GM18873 (cell line): Measurements from ENCODE around the gene KAT14.
A peak's percentile ranks its signal among the peaks of the same experiment; 100 is the strongest.
"Not testable (repeated sequence)": the region's sequence is repeated elsewhere in the genome, so short reads cannot be mapped to it uniquely, and the experiment has no call there.

Experiments used
- ATAC-seq: cut with Tn5 transposase; IDR thresholded peaks from one replicate; pipeline ENCODE4 v1.9.1; 2021; ENCODE audit warnings: mild to moderate bottlenecking, moderate library complexity, moderate number of reproducible peaks; ENCODE audit not compliant: unreplicated experiment, low FRiP score

KAT14 gene

DNA sequence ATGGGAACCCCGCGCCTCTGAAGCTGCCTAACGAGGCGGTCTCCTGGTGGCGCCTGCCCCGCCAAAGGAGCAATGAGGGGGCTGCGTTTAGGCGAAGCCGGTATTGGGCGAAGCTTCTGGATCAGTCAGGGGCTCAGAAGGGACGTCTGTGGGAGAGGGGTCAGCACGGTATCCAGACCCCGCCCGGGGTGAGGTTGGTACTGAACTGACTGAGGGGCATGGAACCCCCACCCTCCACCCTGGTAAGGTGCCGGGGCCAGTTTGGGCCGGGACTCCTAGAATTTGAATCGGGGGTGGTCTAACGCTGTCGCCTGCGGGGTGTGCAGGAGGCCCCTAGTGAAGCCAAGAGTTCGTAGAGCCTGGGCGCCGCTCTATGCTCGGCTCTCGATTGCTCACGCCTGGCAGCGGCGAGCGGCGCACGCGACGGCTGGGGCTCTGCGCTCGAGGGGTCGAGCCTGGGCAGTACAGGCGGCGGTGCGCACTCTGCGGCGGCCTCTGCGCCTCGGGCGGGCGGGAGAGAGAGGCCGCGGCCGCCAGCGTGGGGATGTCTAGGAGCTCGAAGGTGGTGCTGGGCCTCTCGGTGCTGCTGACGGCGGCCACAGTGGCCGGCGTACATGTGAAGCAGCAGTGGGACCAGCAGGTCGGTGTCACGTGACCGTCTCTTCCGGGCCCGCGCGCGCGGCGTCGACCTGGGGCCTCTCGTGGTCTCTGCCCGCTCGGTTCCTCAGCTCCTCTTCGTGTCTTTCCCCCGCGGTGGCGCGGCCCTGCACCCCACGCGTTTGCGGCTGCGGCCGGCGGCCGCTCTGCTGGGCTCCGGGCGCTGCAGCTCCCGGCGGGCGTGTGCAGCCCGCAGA lies at the start of gene KAT14, which contains the start of gene PET117:
TSS of gene KAT14 (plus strand) at position 452 of the 854 bp plus-strand sequence. CDS start 4,798 bp downstream, outside the sequence.
TSS of gene PET117 (plus strand) at position 452 of the 854 bp plus-strand sequence. CDS start at position 545, 93 bp downstream.
- peak; percentile 75 for ATAC-seq

DNA sequence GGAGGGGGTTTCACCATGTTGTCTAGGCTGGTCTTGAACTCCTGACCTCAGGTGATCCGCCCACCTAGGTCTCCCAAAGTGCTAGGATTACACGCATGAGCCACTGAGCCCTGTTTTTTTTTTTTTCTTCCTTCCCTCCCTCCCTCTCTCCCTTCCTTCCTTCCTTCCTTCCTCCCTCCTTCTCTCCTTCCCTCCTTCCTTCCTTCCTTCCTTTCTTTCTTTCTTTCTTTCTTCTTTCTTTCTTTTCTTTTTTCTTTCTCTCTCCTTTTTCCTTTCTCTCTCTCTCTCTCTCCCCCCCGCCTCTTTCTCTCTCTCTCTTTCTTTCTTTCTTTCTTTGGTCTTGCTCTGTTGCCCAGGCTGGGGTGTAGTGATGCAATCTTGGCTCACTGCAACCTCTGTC lies 49.4 kb upstream of the KAT14 start:
- ATAC-seq: not testable (repeated sequence)

DNA sequence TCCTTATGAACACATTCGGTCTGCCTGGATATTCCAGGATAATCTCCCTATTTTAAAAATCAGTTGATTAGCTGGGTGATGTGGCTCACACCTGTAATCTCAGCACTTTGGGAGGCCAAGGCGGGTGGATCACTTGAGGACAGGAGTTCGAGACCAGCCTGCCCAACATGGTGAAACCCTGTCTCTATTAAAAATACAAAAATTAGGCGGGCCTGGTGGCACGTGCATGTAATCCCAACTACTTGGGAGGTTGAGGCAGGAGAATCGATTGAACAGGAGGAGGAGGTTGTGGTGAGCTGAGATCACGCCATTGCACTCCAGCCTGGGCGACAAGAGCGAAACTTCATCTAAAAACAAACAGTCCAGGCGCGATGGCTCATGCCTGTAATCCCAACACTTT lies 48.8 kb upstream of the KAT14 start:
- not testable (repeated sequence) for ATAC-seq

- no peak for ATAC-seq
Observed at GRCh38 chr20:18090044-18090443, 47.6 kb upstream of the KAT14 start.

GRCh38 chr20:18090477-18090876 lies 47.2 kb upstream of the KAT14 start:
- no peak for ATAC-seq

GRCh38 chr20:18091623-18092022 lies 46.0 kb upstream of the KAT14 start:
- ATAC-seq: no peak

- no peak for ATAC-seq
Observed at GRCh38 chr20:18092890-18093289, 44.8 kb upstream of the KAT14 start.

GRCh38 chr20:18093388-18093787 lies 44.3 kb upstream of the KAT14 start:
- ATAC-seq: no peak

DNA sequence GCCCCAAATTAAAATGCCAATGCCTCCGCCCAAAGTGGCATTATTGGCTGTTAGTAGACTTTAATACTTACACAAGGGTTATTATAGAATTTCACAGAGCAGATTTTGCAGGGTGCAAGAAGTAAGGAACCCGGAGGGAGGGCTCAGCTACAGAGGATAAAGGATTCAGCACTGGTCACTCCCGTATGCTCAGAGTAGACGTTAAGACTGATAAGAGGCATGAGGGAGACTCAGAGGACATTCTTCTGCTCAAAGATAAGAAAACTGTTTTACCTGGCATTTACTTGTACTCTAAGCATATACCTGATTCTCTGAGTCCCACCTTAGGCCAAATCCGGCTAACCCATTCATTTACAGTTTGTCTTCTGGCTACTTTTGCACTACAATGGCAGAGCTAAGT lies 43.5 kb upstream of the KAT14 start:
- ATAC-seq: no peak

GRCh38 chr20:18100569-18100968 lies 37.1 kb upstream of the KAT14 start:
- ATAC-seq: not testable (repeated sequence)

- no peak for ATAC-seq
Observed at GRCh38 chr20:18101125-18101810, 36.4 kb upstream of the KAT14 start.

- no peak for ATAC-seq
Observed at GRCh38 chr20:18103497-18103896, 34.2 kb upstream of the KAT14 start.

DNA sequence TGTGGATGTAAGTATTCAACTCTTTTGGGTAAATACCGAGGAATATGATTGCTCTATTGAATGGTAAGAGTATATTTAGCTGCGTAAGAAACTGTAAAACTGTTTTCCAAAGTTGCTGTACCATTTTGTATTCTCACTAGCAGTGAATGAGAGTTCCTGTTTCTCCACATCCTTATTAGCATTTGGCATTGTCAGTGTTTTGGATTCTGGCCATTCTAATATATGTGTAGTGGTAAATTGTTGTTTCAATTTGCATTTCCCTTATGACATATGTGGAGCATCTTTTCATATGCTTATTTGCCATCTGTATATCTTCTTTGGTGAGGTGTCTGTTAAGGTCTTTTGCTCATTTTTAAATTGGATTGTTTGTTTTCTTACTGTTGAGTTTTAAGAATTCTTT lies 29.3 kb upstream of the KAT14 start:
- no peak for ATAC-seq

- not testable (repeated sequence) for ATAC-seq
Observed at GRCh38 chr20:18128574-18128973, 9.1 kb upstream of the KAT14 start.

GRCh38 chr20:18132663-18133062 lies 5.0 kb upstream of the KAT14 start:
- no peak for ATAC-seq

GRCh38 chr20:18133962-18134361 lies 3.7 kb upstream of the KAT14 start:
- ATAC-seq: no peak

GRCh38 chr20:18138266-18138582 lies 561 bp downstream of the KAT14 start:
- ATAC-seq: peak; percentile 22

- ATAC-seq: no peak
Observed at GRCh38 chr20:18138639-18139583, 1.2 kb downstream of the KAT14 start.

DNA sequence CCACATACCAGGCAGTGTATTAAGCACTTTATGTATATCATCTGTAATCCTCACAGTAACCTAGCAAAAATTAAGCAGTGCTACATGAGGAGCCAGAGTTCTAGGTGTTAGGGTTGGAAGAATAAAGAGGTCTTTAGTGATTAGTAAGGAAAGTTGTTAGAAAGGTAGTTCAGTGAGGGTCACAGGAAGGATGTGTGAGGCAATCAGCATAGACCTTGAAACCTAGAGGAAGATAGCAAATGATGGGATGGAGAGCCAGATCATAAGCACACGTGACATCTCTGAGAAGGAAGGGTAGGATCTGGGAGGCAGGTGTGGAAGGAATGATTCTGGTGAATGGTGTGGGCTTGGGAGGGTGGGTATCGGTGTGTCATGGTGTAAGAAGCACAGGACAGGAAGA lies 2.2 kb downstream of the KAT14 start:
- no peak for ATAC-seq

DNA sequence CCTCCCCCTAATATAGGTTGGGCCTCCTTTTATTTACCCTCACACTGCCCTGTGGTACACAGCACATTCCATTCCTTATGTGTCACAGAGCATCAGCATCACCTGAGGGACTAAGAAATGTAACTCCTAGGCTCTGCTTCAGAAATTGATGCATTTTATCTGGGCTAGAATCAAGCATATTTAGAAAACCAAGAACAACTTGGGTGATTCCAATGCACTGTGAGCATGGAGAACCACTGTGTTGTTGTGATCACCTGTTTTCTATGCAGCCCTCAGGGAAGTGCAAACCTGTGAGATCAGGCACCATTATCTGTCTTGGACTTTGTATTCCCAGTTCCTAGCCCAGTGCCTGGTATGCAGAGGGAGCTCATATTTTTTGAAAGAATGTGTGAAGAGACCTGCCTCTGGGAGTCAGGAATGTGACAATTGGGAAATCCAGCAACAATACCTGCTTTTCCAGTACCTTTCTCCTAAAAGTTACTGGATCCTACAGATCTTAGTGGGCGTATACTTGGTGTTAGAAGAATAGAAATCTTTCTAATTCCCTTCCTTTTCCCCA lies 7.0 kb downstream of the KAT14 start:
- ATAC-seq: no peak
